Stimulated activated CD4-positive, alpha-beta T cell treated with anti-CD3 and anti-CD28 coated beads, Interleukin-2, amount 100 ng/mL, for 24 hours (primary cell): ENCODE measurements around the gene INTS15.
A peak's percentile ranks its signal among the peaks of the same experiment; 100 is the strongest.
"Not testable (repeated sequence)": the region's sequence is repeated elsewhere in the genome, so short reads cannot be mapped to it uniquely, and the experiment has no call there.

Experiments used
- DNase-seq, 2 donors: peaks; one replicate each; pipeline ENCODE4 v3.0.0-alpha.2; 2020

Gene INTS15

DNA sequence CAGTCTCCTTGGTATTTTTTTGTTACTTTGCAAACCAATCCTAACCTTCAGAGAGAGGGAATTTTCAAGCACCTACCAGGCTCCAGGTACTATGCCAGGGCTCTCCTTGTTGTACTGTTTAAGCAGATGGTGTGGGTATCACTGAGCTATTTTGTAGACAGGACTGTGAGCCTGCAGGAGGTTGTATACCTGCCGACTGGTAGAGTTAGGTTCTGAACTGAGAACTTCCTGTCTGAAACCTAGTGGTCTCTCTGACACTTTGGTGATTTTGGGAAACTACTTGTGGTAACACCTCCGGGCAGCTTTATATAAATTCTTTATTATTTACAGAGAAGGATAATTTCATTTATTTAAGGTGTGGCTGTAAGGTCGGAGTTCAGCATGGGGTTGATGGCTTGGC, 30.1 kb downstream of the INTS15 start:
- no peak for DNase-seq

DNA sequence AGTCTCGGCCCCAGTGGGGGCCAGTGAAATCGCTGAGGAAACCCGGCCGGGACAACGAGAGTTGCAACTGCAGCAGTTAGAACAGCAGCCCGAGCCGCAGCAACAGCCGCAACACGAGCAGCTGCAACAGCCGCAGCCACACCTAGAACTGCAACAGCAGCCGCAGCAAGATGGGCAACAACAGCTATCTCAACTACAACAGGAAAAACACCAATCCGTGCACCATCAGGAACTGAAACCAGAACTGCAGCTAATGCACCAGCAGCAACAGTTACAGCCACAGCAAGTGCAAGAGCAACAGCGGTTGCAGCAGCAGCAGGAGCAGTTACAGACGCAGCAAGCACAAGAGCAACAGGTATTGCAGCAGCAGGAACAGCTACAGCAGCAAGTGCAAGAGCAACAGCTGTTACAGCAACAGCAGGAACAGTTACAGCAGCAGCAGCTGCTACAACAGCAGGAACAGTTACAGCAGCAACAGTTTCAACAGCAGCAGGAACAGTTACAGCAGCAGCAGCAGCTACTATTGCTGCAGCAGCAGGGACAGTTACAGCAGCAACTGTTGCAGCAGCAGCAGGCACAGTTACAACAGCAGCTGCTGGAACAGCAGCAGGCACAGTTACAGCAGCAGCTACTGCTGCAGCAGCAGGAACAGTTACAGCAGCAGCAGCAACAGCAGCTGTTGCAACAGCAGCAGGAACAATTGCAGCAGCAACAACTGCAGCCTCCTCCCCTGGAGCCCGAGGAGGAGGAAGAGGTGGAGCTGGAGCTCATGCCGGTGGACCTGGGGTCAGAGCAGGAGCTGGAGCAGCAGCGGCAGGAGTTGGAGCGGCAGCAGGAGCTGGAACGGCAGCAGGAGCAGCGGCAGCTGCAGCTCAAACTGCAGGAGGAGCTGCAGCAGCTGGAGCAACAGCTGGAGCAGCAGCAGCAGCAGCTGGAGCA, 31.6 kb downstream of the INTS15 start:
- DNase-seq = no peak

DNA sequence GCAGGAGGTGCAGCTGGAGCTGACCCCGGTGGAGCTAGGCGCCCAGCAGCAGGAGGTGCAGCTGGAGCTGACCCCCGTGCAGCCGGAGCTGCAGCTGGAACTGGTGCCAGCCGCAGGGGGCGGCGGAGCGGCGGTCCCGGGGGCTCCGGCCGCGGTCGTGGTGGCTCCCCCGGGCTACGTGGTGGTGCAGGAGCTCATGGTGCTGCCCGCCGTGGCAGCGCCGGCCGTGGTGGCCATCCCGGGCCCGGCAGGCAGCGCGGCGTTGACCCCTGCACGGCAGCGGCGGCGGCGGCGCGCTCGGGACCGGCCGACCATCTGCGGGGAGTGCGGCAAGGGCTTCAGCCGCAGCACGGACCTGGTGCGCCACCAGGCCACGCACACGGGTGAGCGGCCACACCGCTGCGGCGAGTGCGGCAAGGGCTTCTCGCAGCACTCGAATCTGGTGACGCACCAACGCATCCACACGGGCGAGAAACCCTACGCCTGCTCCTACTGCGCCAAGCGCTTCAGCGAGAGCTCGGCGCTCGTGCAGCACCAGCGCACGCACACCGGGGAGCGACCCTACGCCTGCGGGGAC, 32.4 kb downstream of the INTS15 start:
- no peak for DNase-seq

DNA sequence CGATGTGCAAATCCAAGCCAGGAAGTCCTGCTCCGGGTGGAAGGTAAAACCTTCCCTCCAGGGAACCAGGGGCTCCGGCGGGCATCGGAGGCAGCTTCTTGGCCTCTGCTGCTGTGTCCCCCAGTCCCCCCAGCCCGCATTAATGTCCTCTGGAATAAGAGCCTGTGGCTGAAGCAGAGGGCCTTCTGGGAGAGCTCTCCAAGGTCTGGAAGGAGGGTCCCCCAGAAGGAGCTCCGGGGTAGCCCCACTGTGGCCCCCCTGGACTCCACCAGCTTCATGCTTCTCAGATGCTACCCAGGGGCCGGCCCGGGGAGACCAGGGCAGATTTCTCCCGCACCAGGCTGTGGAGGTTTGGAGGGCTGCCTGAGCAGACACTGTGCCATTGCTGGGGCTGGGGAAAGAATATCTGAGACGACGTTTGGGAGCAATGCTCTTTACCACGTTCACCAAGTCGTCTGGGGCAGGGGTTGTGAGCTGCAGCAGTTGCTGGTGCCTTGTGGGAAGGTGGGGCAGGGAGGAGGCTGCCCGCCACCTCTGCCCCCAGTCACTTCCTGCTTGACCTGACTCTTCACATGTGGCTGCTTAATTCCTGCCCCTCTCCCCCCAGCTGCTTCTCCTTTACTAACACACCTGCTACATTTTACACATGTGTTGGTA, 33.9 kb downstream of the INTS15 start:
- DNase-seq = peak in 1 of 2 donors; percentile 21

DNA sequence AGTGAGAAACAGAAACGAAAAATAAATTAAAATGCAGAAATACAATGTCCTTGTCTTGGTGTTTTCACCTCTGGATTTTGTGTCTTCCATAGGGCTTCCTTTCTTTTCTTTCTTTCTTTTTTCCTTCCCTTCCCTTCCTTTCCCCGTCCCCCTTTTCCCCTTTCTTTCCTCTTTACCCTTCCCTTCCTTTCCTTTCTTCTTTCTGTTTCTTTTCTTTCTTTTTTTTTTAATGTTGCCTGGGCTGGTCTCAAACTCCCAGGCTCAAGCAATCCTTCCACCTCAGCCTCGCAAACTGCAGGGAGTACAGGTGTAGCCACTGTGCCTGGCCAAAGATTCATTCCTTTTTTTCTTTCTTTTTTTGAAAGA, 34.4 kb downstream of the INTS15 start:
- no peak for DNase-seq

DNA sequence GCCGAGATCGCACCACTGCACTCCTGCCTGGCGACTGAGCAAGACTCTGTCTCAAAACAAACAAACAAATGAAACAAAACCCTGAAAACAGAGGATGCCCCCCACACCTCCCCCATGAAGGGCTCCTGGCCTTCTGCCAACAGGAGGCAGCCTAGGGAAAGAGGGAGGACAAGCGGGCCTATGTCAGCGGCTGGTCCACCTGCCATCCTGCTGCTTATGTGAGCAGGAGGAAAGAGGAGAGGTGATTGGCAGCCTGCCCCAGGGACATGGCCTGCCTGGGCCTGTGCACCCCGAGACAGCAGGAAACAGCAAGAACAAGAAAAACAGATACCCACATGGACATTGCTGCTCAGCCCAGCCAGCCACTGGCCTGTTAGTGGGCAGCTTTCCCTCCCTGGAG, 38.2 kb downstream of the INTS15 start:
- DNase-seq = no peak

DNA sequence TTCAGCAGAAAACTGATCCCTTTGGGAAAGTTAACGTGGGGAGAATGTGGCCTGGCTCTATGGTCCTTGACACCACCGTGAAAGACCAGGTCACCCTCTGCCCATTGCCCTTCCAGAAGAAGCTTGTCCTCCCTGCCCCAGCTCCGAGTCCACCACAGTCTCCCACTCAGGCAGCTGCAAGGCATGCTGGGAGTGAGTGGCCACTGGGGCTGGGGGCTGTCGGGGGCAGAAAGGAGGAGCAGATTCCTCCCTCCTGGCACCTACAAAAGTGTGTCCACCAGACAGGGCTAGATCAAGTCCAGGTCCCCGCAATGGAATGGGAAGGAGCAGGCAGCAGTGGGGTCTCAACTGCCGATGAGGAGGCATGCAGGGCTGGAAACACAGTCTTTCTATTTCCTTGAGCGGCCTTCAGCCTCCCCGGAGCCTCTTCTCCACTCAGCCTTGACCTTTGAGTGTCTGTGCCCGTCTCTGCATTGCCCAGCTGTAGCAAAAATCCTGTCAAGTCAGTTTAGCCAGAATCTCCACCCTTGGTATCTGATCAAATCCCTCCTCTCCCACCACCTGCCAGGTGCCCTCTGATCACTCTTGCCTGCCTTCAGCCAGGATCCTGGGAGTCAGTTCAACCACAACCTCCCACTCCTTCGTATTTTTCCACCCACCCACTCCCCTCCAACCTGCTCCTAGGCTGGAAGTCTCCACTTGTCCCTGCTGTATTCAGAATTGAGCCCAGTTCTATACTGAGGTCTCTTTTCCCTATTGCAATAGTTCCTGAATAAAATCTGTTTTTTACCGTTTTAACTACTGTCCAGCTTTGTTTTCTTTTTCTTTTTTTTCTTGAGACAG, 40.4 kb downstream of the INTS15 start:
- no peak for DNase-seq

DNA sequence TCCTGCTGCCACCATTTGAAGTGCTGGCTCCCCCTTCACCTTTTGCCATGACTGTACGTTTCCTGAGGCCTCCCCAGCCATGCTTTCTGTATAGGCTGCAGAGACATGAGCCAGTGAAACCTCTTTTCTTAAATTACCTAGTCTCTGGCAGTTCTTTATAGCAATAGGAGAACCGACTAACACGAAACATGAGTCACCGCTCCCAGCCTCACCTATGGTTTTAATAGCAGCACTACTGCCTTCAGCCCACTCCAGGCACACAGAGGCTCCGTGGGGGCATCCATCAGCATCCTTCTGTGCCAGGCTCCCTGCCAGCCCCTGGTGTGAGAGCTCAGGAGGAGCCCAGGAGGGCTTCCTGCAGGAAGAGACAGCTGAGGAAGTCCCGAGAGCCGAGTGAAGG, 41.8 kb downstream of the INTS15 start:
- DNase-seq = no peak

DNA sequence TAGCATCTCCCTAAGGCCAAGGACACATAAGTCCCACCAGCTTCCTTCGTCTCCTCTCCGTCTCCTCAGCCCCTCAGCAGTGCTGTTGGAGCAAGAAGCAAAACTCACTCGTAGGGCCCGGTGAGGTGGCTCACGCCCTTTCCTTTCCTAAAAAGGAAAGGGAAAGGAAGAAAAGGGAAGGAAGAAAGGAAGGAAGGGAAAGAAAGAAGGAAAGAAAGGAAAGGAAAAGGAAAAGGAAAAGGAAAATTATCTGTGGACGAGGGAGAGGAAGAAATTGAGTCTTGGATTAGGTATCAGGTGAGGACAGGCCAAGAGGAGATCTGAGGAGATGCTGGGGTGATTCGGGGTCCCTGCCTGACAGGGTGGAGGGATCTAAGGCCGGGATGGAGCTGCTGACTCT, 44.2 kb downstream of the INTS15 start:
- no peak for DNase-seq

DNA sequence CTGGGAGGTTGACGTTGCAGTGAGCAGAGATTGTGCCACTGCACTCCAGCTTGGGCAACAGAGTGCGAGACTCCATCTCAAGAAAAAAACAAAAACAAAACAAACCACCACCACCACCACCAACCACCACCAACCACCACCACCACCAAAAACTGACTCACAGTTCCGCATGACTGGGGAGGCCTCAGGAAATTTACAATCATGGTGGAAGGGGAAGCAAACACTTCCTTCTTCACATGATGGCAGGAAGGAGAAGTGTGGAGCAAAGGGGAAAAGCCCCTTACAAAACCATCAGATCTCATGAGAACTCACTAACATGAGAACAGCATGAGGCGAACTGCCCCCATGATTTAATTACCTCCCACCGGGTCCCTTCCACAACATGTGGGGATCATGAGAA, 45.1 kb downstream of the INTS15 start:
- DNase-seq = not testable (repeated sequence)

DNA sequence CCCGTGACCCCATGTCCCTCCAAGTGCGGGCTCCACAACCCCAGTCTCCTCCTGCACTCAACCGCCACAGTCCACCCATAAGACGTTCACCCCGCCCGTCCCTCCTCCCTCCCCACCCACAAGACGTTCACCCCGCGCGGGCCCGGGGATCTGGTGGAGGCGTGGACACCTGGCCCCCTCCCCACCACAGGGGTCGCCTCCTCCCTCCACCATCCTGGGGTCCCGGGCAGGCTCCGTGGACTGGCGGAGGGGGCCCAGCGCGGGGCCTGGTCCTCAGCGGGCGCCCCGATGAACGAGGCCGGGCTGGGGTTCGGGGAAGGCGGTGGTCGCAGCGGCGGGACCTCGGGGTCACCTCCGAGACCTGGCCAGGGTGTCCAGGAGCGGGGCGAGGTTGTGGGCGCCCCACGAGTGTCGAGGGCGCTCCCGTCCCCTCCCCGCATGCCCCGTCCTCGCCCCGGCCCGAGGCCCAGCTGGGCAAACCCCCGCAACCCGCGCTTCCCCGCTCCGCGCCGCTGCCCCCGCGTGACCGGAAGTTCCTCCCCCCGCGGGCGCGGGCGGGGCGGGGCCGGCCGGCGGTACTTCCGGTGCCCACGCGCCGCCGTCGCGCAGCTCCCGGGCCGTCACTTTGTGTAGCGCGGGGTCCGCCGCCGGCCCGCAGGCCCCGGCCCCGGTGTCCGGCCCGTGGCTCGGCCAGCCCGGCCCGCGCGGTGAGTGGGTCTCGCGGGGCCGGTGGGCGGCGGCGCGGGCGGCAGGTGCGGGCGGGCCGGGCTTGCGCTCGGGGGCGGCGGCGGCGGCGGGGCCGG, 47.1 kb downstream of the INTS15 start, which contains the start of gene ZNF316:
Gene ZNF316 (plus strand): TSS at position 578 of the 803 bp plus-strand sequence. CDS start 5,092 bp downstream, outside the sequence.
- DNase-seq = peak; percentile 69 to 71

DNA sequence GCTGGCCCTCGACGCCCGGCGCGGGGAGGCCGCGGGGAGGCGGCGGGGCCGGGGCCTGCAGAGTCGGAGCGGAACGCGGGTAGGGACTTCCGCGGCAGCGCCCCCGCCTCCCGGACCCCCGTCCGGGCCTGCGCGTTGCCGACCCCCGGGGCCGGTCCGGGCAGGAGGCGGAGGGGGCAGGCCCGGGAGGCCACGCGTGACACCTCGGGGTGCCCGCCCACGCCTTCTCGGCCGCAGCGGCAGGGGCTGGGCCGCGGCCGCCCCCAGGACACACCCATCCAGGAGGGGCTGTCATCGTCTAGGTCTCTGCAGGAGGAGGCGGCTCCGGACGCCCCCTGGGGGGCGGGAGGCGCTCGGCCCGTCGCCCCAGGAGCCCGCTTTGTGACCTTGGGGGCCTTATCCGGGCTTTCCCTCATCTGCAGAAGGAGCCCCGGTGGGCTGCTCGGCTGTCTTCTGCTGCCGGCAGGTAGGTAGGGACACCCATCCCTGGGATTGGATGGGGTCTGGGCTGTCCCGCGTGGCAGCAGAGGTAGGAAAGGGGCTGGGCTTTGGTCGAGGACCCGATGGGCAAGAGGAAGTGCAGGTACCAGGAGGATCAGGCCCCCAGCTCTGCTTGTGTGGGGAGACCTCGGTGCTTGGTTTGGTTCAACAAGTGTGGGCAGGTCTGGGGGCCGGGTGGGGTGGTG, 47.9 kb downstream of the INTS15 start:
- DNase-seq = peak; percentile 61 to 67

DNA sequence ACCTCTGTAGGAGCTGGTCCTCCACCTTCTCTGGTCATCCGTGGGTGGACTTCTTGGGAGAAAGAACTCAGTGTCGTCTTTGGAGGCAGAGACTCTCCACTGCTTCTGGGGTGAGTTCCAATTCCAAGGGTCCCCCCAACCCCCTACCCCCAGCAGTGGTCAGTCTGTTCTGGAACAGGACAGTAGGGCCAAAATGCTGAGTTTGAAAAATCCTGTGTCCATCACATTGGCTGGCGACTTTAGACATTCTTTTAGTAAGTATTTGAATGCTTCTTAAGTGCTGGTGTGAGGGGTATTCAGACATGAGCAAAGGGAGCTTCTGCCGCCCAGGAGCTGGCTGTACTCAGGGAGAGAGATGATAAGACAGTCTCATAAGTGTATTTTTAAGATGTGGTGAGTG, 49.2 kb downstream of the INTS15 start:
- DNase-seq = no peak

DNA sequence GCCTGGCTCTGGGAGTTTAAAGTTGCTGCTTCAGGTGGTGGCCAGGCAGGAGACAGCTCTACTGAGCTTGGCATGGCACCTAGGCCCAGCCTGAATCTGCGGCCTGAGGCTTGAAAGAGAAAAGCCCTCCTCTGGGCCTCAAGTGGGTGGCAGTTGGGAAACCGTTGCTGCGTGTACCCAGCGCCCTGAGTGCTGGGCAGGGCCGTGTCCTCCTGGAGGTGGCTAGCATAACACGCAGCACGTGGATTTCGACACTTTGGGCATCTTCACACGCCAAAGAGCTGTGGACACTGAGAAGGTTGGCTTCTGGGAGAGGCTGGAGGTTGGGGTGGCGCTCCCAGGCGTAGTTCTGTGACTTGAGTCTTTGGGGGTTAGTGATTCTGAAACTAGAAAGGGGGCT, 49.8 kb downstream of the INTS15 start:
- DNase-seq = no peak

DNA sequence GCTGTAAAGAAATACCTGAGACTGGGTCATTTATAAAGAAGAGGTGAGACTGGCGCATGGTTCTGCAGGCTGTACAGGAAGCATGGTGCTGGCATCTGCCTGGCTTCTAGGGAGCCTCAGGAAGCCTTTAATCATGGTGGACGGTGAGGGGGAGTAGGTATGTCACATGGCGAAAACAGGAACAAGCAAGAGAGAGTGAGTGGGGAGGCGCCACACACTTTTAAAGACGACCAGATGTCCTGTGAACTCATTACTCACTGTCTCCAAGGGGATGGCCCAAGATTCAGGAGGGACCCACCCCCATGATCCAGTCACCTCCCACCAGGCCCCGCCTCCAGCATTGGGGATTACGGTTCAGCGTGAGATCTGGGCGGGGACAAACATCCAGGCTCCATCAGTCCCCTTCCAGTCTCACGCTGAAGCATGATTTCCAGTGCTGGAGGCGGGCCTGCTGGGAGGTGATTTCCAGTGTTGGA, 50.5 kb downstream of the INTS15 start:
- DNase-seq = peak; percentile 43 to 50

DNA sequence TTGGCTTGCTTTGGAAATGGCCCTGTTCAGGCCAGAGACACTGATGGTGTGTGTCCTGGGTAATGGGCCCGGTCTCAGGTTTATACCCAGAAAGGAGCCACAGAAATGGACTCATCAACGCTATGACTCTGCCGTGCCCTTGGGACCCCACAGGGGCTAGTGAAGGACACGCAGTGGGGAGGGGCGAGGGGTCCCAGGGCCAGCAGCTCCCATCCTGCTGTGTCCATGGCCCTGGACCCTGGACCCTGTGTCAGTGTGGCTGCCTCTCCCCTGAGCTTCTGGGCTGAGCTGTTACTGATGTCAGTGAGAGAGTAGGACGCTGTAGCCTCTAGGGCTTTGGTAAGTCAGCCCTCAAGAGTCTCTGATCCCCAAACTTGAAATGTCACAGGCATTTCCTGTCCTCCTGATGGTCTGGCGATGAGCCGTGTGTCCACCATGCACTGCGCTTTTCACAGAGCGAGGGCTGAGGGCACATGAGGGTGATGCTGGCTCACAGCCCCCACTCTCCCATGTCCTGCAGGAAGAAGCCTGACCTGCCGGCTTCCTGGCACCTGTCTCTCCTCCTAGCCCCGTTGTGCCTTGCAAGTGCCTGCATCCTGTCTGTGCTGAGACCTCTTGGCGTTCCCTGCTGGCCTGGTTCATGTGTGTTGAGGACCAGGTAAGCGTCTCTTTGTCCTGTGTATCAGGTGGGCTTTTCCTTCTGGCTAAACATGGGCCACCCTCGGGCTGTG, 51.6 kb downstream of the INTS15 start:
- no peak for DNase-seq

DNA sequence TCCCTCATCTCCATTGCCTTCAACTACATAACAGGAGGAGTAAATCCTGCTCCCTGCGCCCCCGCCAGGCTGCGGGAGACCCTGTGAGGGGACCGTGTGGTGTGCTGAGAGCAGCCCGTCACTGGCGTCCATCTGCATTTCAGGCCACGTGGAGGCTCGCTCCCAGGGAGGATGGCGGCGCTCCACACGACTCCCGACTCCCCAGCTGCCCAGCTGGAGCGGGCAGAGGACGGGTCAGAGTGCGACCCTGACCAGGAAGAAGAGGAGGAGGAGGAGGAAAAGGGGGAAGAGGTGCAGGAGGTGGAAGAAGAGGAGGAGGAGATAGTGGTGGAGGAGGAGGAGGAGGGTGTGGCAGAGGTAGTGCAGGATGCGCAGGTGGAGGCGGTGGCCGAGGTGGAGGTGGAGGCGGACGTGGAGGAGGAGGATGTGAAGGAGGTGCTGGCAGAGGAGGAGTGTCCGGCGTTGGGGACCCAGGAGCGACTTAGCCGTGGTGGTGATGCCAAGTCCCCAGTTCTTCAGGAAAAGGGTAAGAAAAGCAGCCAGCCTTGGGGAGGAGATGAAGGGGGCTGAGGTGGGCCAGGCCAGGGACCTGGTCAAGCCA, 52.5 kb downstream of the INTS15 start:
- DNase-seq = no peak

DNA sequence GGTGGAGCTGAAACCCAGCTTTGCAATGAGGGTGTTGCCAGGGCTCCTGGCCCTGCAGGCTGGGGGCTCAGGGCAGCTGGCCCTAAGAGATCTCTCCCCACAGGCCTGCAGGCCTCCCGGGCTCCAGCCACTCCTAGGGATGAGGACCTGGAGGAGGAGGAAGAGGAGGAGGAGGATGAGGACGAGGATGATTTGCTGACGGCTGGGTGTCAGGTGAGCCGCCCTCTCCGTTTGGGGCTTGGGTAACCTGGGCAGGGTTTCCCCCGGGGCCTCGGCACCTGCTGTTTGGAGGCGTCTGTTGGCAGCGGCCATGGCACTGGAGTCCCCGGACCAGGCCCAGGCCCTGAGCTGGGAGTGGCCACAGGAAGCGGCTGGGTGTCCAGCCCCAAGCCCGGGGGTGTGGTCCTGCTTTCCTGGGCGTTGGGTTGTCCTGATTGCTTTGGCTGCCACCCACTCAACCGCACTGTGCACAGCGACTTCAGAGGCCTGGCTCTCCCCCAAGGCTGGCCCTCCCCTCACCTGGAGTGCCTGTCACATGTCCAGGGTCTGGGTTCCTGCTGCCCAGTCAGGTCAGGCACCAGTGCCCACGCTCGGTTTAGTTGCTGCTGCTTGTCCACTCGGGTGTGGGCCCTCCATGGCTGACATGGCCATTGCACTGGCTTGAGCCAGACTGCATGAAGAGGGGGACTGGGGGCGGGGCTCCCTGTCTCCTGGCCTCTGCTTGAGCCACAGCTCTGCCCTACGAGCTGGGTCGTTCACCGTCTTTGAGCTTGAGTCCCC, 53.2 kb downstream of the INTS15 start:
- no peak for DNase-seq

DNA sequence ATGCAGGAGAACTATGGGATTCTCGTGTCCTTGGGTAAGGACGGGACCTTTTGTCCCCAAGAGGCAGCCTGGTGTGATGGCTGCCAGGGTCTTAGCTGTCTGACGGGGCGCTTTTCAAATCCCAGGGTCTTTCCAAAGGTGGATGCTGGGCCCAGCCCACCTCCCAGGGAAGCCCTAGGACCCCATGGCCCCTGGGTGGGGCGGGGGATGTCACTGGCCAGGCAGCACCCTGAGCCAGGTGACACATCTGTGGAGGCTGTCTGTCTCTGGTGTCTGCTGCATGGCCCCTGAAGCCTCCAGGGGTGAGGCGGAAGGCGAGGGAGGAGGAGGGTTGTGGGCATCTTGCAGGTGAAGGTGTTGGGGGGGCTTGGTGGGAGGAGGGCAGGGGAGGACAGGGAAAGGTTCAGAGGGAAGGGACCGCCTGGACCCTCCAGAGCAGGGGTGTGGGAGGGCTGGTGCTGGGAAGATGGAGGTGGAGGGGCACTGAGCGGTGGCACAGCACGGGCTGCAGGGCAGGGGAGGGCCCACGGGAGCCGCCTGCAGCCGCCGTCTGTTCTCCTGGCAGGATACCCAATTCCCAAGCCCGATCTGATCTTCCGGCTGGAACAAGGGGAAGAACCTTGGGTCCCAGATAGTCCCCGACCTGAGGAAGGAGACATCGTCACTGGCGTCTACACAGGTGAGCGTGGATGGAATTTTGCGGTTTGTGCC, 54.2 kb downstream of the INTS15 start:
- DNase-seq = no peak
